K562 (cell line): ENCODE measurements around the gene PCBP4. TPM values are rescaled to one million over a fixed set of nuclear protein-coding genes. Genes with fewer than 3 reads are reported as not detected.
A peak's percentile ranks its signal among the peaks of the same experiment; 100 is the strongest.

ENCODE experiments used
- CCNT2 ChIP-seq: IDR thresholded peaks from 2 replicates; pipeline ENCODE4 v1.6.1; 2011; ENCODE audit warnings: borderline replicate concordance, low read depth, mild to moderate bottlenecking, moderate library complexity, mixed read lengths, low read length; ENCODE audit not compliant: insufficient read length; ENCODE audit errors: extremely low read depth
- CXXC5 ChIP-seq: fragments of 250-450 bp; sonication (Bioruptor Pico); IDR thresholded peaks from 2 replicates; pipeline ENCODE4 v1.8.0; 2022; ENCODE audit warnings: inconsistent platforms, mild to moderate bottlenecking, moderate library complexity
- DEAF1 ChIP-seq: fragments of 450-650 bp; formaldehyde crosslinking; IDR thresholded peaks from 2 replicates; pipeline ENCODE4 v1.4.0; 2020; ENCODE audit warnings: mild to moderate bottlenecking, moderate library complexity
- DPF2 ChIP-seq: fragments of 450-650 bp; IDR thresholded peaks from 2 replicates; pipeline ENCODE4 v1.6.1; 2016
- JUND ChIP-seq, 2 experiments: IDR thresholded peaks; 2 replicates in 1 of 2; 3 replicates in 1 of 2; pipeline ENCODE4 v1.6.1; 2011; ENCODE audit warnings: borderline replicate concordance in 2 of 2, low read depth in 2 of 2, low read length in 2 of 2, improper control_type of control experiment in 1 of 2, missing biosample characterization in 1 of 2, missing genetic modification characterization in 1 of 2, missing genetic modification reagents in 1 of 2
- KDM5B ChIP-seq: fragments of 200-600 bp; sonication (generic); IDR thresholded peaks from 2 replicates; pipeline ENCODE4 v1.6.1; 2012; ENCODE audit warnings: low read depth, mild to moderate bottlenecking, moderate library complexity, low read length, control low read depth, inconsistent platforms; ENCODE audit not compliant: insufficient replicate concordance
- PKNOX1 ChIP-seq: fragments of 450-650 bp; IDR thresholded peaks from 2 replicates; pipeline ENCODE4 v1.6.1; 2016
- RNF219 ChIP-seq: fragments of 250-450 bp; sonication (Bioruptor Pico); IDR thresholded peaks from 2 replicates; pipeline ENCODE4 v1.5.0; 2022; ENCODE audit warnings: mild to moderate bottlenecking
- SOX6 ChIP-seq: fragments of 450-650 bp; IDR thresholded peaks from 2 replicates; pipeline ENCODE4 v1.6.1; 2014; ENCODE audit warnings: mild to moderate bottlenecking
- ZBTB11 ChIP-seq, 3 experiments: fragments of 200-800 bp in 1 of 3; fragments of 250-450 bp in 1 of 3; fragments of 450-650 bp in 1 of 3; sonication (Bioruptor Pico) in 1 of 3; sonication (Bioruptor generic) in 1 of 3; formaldehyde crosslinking in 1 of 3; IDR thresholded peaks; 2 replicates each; pipeline versions ENCODE4 v1.6.1 to v1.8.0; 2016 to 2022; ENCODE audit warnings: mild to moderate bottlenecking in 2 of 3, missing genetic modification characterization in 2 of 3, missing compliant biosample characterization in 1 of 3, moderate library complexity in 1 of 3
- ZBTB34 ChIP-seq: fragments of 250-450 bp; sonication (Bioruptor Pico); IDR thresholded peaks from 2 replicates; pipeline ENCODE4 v1.8.0; 2021; ENCODE audit warnings: mild to moderate bottlenecking, moderate library complexity
- ZNF583 ChIP-seq: fragments of 250-450 bp; sonication (Bioruptor Pico); IDR thresholded peaks from 2 replicates; pipeline ENCODE4 v1.4.0; 2020
- ZNF584 ChIP-seq: fragments of 200-800 bp; sonication (Bioruptor generic); IDR thresholded peaks from 2 replicates; pipeline ENCODE4 v1.6.1; 2016; ENCODE audit warnings: low read depth, mild to moderate bottlenecking, missing genetic modification characterization, missing compliant biosample characterization
- ZNF830 ChIP-seq: fragments of 250-450 bp; sonication (Bioruptor Pico); IDR thresholded peaks from 2 replicates; pipeline ENCODE4 v1.5.0; 2021; ENCODE audit warnings: mild to moderate bottlenecking
- polyA plus RNA-seq, 8 experiments: library from polyadenylated mRNA; depleted of rRNA in 4 of 8; stranded (reverse) in 5 of 8; unstranded in 3 of 8; fragments of >200 nt; fragmentation: Nextera tagmentation in 2 of 8; fragmentation: Illumina TruSeq in 1 of 8; extraction: Ambion mirVana in 2 of 8; extraction: Trizol in 1 of 8; gene quantifications; 2 replicates each; pipeline versions ENCODE4 v1.2.1 to v1.2.3, GENCODE V29; 2011 to 2014; ENCODE audit warnings: inconsistent platforms in 1 of 8, missing spikeins in 1 of 8
- total RNA-seq, 7 experiments: library from RNA; depleted of rRNA in 6 of 7; stranded (reverse); fragments of >200 nt in 6 of 7; fragmentation: Illumina TruSeq in 2 of 7; extraction: Trizol in 2 of 7; gene quantifications; 2 replicates each; pipeline versions ENCODE4 v1.2.1 to v1.2.3, GENCODE V29; 2011 to 2021; ENCODE audit warnings: low replicate concordance in 1 of 7

The PCBP4 gene
- total and polyA plus RNA-seq, 9 of the 15 experiments (the other 6 are each of a cell fraction or from before 2014, with no cell fraction given) = 0.06 to 5.8 (median 2.6) TPM

GRCh38 chr3:51997935-51998596 lies 30.8 kb upstream of the PCBP4 start (continued):
- TF ChIP-seq DEAF1 (CRISPR knock-in tag) = no peak
- no peak for TF ChIP-seq CCNT2
- TF ChIP-seq PKNOX1 = peak; percentile 56
- no peak for TF ChIP-seq ZBTB34
- TF ChIP-seq SOX6 = no peak
- no peak for TF ChIP-seq KDM5B
- TF ChIP-seq DPF2 = 0 out of 2 replicates have a peak, but pooled peaks have one; percentile 33
- TF ChIP-seq JUND (IDR thresholded peaks at IDR 0.05; ENCODE audit: borderline replicate concordance, low read depth, low read length) = peak; percentile 68; the same call in 1 of the 2 replicates
- peak; percentile 49; the same call in 1 of the 3 replicates for TF ChIP-seq JUND (tag; IDR thresholded peaks at IDR 0.05; ENCODE audit: borderline replicate concordance, low read depth, low read length)
- TF ChIP-seq CXXC5 = no peak
- no peak for TF ChIP-seq ZBTB11 (CRISPR knock-in tag; IDR thresholded peaks at IDR 0.05)
- TF ChIP-seq RNF219 = no peak
- TF ChIP-seq ZNF584 = no peak
- no peak for TF ChIP-seq ZNF830 (CRISPR knock-in tag)
- TF ChIP-seq ZNF583 (CRISPR knock-in tag) = no peak
